ENCODE data around the gene OVCH2. TPM values are rescaled to one million over a fixed set of nuclear protein-coding genes. Genes with fewer than 3 reads are reported as not detected.
A peak's percentile ranks its signal among the peaks of the same experiment; 100 is the strongest.

The OVCH2 gene
- total RNA-seq, 2 experiments from 2014 or later, result not detected

- peak within 1 kb of the TSS; percentile 41 for H3K4me3 ChIP-seq (ENCODE audit: low read length)
- H3K27ac ChIP-seq (ENCODE audit: low read depth in 1 of 2, low read length in 2 of 2), result no peak within 1 kb of the TSS
- TF ChIP-seq CTCF (IDR thresholded peaks at IDR 0.05), result no peak
- ATAC-seq (ENCODE audit: poor library complexity) (peak; percentile 21), DNase-seq (peak in 2 of 14 experiments; percentile 15 to 16)
- H3K9me3 Mint-ChIP-seq, result no peaks in the 10 kb centered on the region
- peak within 1 kb of the TSS; percentile 84 for H3K4me3 Mint-ChIP-seq
- intact Hi-C loops (cut with DNase I, micrococcal nuclease), result no loop called here
- H3K27ac Mint-ChIP-seq, result no peak within 1 kb of the TSS
- H3K4me1 Mint-ChIP-seq (ENCODE audit: low read depth), result peaks cover 11% of the 10 kb centered on the region
- H3K27me3 Mint-ChIP-seq, result peaks cover 70% of the 10 kb centered on the region
- H3K27me3 ChIP-seq (ENCODE audit: control insufficient read depth in 1 of 2, insufficient read depth in 2 of 2, low read length in 2 of 2), result peaks cover 39 to 58% of the 10 kb centered on the region in 2 experiments
- peaks cover 0 to 7% of the 10 kb centered on the region in 2 experiments for H3K9me3 ChIP-seq (ENCODE audit: control insufficient read depth in 1 of 2, insufficient read depth in 1 of 2, low read length in 2 of 2)
- POLR2A ChIA-PET, result no interaction called here
- H3K36me3 ChIP-seq (ENCODE audit: insufficient read depth, low read length), result no peaks in the 10 kb centered on the region
- CTCF ChIA-PET, result no interaction called here
- H3K36me3 Mint-ChIP-seq (ENCODE audit: low read depth), result no peaks in the 10 kb centered on the region
- H3K4me1 ChIP-seq (ENCODE audit: insufficient read depth, low read length), result peaks cover 15% of the 10 kb centered on the region
These were observed 33.1 kb downstream of the OVCH2 start, which contains the start of gene CYB5R2 for GRCh38 chr11:7672960-7673723. Gene CYB5R2, minus strand, starts transcription at chr11:7673500. Its CDS starts 675 bp downstream, at chr11:7672825.

- H3K9me3 ChIP-seq (ENCODE audit: control insufficient read depth in 1 of 2, insufficient read depth in 1 of 2, low read length in 2 of 2), result peaks cover 0 to 7% of the 10 kb centered on the region in 2 experiments
- H3K27ac ChIP-seq (ENCODE audit: low read depth in 1 of 2, low read length in 2 of 2), result no peak overlapping the region
- CTCF ChIA-PET, result no interaction called here
- no peaks in the 10 kb centered on the region for H3K9me3 Mint-ChIP-seq
- no peaks in the 10 kb centered on the region for H3K36me3 Mint-ChIP-seq (ENCODE audit: low read depth)
- POLR2A ChIA-PET, result no interaction called here
- no peaks in the 10 kb centered on the region for H3K36me3 ChIP-seq (ENCODE audit: insufficient read depth, low read length)
- no peak overlapping the region for H3K4me3 ChIP-seq (ENCODE audit: low read length)
- no peak for ATAC-seq (ENCODE audit: poor library complexity)
- peaks cover 62% of the 10 kb centered on the region for H3K27me3 Mint-ChIP-seq
- no peak for DNase-seq
- H3K27ac Mint-ChIP-seq, result no peak overlapping the region
- no peak for TF ChIP-seq CTCF (IDR thresholded peaks at IDR 0.05)
- peaks cover 15% of the 10 kb centered on the region for H3K4me1 ChIP-seq (ENCODE audit: insufficient read depth, low read length)
- peak overlapping the region; percentile 36 for H3K4me3 Mint-ChIP-seq
- peaks cover 35 to 58% of the 10 kb centered on the region in 2 experiments for H3K27me3 ChIP-seq (ENCODE audit: control insufficient read depth in 1 of 2, insufficient read depth in 2 of 2, low read length in 2 of 2)
- intact Hi-C loops (cut with DNase I, micrococcal nuclease), result no loop called here
- H3K4me1 Mint-ChIP-seq (ENCODE audit: low read depth), result peaks cover 11% of the 10 kb centered on the region
These were observed 33.9 kb downstream of the OVCH2 start for GRCh38 chr11:7672276-7672959.

GRCh38 chr11:7671347-7672215 is 34.7 kb downstream of the OVCH2 start:
- Mint-ChIP-seq H3K27ac (no peak overlapping the region), H3K36me3 (ENCODE audit: low read depth) (no peaks in the 10 kb centered on the region), H3K27me3 (peaks cover 54% of the 10 kb centered on the region), H3K9me3 (no peaks in the 10 kb centered on the region), H3K4me3 (no peak overlapping the region), H3K4me1 (ENCODE audit: low read depth) (peaks cover 11% of the 10 kb centered on the region)
- Histone ChIP-seq H3K4me1 (ENCODE audit: insufficient read depth, low read length) (peaks cover 15% of the 10 kb centered on the region), H3K27me3 (ENCODE audit: control insufficient read depth in 1 of 2, insufficient read depth in 2 of 2, low read length in 2 of 2) (peaks cover 34 to 52% of the 10 kb centered on the region in 2 experiments), H3K27ac (ENCODE audit: low read depth in 1 of 2, low read length in 2 of 2) (no peak overlapping the region), H3K36me3 (ENCODE audit: insufficient read depth, low read length) (no peaks in the 10 kb centered on the region), H3K4me3 (ENCODE audit: low read length) (no peak overlapping the region), H3K9me3 (ENCODE audit: control insufficient read depth in 1 of 2, insufficient read depth in 1 of 2, low read length in 2 of 2) (peaks cover 0 to 7% of the 10 kb centered on the region in 2 experiments)
- TF ChIP-seq CTCF (IDR thresholded peaks at IDR 0.05), result no peak
- ATAC-seq (ENCODE audit: poor library complexity) (no peak), DNase-seq (no peak)
- POLR2A ChIA-PET, result no interaction called here
- intact Hi-C loops (cut with DNase I, micrococcal nuclease), result no loop called here
- CTCF ChIA-PET, result interaction anchor here (1.4 kb wide), 1 partner anchor 16 kb away, joined by 3 read pairs; no protein-coding TSS in a partner anchor
